ENCODE results near the gene DNAH6.
A peak's percentile ranks its signal among the peaks of the same experiment; 100 is the strongest.
"Not testable (repeated sequence)": the region's sequence is repeated elsewhere in the genome, so short reads cannot be mapped to it uniquely, and the experiment has no call there.

The DNAH6 gene

GRCh38 chr2:84516234-84516986, at the start of gene DNAH6:
TSS of gene DNAH6 (plus strand) at chr2:84516498. CDS start at chr2:84517827, 1,329 bp downstream.
- TF ChIP-seq CTCF (IDR thresholded peaks at IDR 0.05; ENCODE audit: extremely low read depth, missing control alignments), result no peak
- peak; percentile 68 for DNase-seq (ENCODE audit: low spot score)

- no peak for DNase-seq (ENCODE audit: low spot score)
- no peak for TF ChIP-seq CTCF (IDR thresholded peaks at IDR 0.05; ENCODE audit: extremely low read depth, missing control alignments)
These were observed 48.9 kb upstream of the DNAH6 start for GRCh38 chr2:84467389-84467788.

GRCh38 chr2:84472423-84472822, 43.9 kb upstream of the DNAH6 start:
- DNase-seq (ENCODE audit: low spot score), result not testable (repeated sequence)

GRCh38 chr2:84472856-84473565, 43.3 kb upstream of the DNAH6 start:
- DNase-seq (ENCODE audit: low spot score), result no peak
- no peak for TF ChIP-seq CTCF (IDR thresholded peaks at IDR 0.05; ENCODE audit: extremely low read depth, missing control alignments)

- no peak for DNase-seq (ENCODE audit: low spot score)
- TF ChIP-seq CTCF (IDR thresholded peaks at IDR 0.05; ENCODE audit: extremely low read depth, missing control alignments), result no peak
These were observed 42.1 kb upstream of the DNAH6 start for GRCh38 chr2:84474176-84474575.

GRCh38 chr2:84477886-84478285, 38.4 kb upstream of the DNAH6 start:
- no peak for DNase-seq (ENCODE audit: low spot score)
- no peak for TF ChIP-seq CTCF (IDR thresholded peaks at IDR 0.05; ENCODE audit: extremely low read depth, missing control alignments)

- DNase-seq (ENCODE audit: low spot score), result no peak
- TF ChIP-seq CTCF (IDR thresholded peaks at IDR 0.05; ENCODE audit: extremely low read depth, missing control alignments), result no peak
These were observed 37.4 kb upstream of the DNAH6 start for GRCh38 chr2:84478867-84479266.
